Sigmoid colon (tissue), 7 donors: ENCODE results near the gene TFE3. TPM values are rescaled to one million over a fixed set of nuclear protein-coding genes. Genes with fewer than 3 reads are reported as not detected.

Experiments
- DNase-seq: peaks from one replicate; pipeline ENCODE4 v3.0.0-alpha.2; 2019
- H3K27ac ChIP-seq, 4 donors: fragments of 200-600 bp; sonication (generic); one replicate each; pipeline ENCODE4 v1.5.1; 2016 to 2019; ENCODE audit warnings: mild to moderate bottlenecking in 1 of 4
- H3K27me3 ChIP-seq, 3 donors: fragments of 200-600 bp; sonication (generic); one replicate each; pipeline ENCODE4 v1.5.1; 2019; ENCODE audit warnings: mild to moderate bottlenecking in 1 of 3
- H3K36me3 ChIP-seq, 4 donors: fragments of 200-600 bp; sonication (generic); one replicate each; pipeline ENCODE4 v1.5.1; 2016 to 2019
- H3K4me1 ChIP-seq, 4 donors: fragments of 200-600 bp; sonication (generic); one replicate each; pipeline ENCODE4 v1.5.1; 2017 to 2019
- H3K4me3 ChIP-seq, 4 donors: fragments of 200-600 bp; sonication (generic); one replicate each; pipeline ENCODE4 v1.5.1; 2017 to 2019; ENCODE audit warnings: mild to moderate bottlenecking in 2 of 4, moderate library complexity in 1 of 4
- H3K9me3 ChIP-seq, 4 donors: fragments of 200-600 bp in 3 of 4; sonication (generic) in 3 of 4; one replicate each; pipeline versions ENCODE4 v1.5.1 to v1.6.1; 2013 to 2019
- CTCF ChIP-seq, 4 experiments: fragments of 450-650 bp in 3 of 4; fragments of 200-600 bp in 1 of 4; IDR thresholded peaks; one replicate each; pipeline ENCODE4 v1.5.1; 2016 to 2019; ENCODE audit warnings: antibody characterized with exemption in 4 of 4, mild to moderate bottlenecking in 3 of 4, moderate library complexity in 2 of 4
- EP300 ChIP-seq, 4 donors: sonication (generic); formaldehyde crosslinking; IDR thresholded peaks; one replicate each; pipeline ENCODE4 v1.6.1; 2017; ENCODE audit warnings: antibody characterized with exemption in 4 of 4
- POLR2A ChIP-seq, 2 donors: fragments of 450-650 bp; IDR thresholded peaks; one replicate each; pipeline ENCODE4 v1.6.1; 2016; ENCODE audit warnings: antibody characterized with exemption in 2 of 2, mild to moderate bottlenecking in 2 of 2, moderate library complexity in 2 of 2
- POLR2AphosphoS5 ChIP-seq, 4 donors: sonication (generic); formaldehyde crosslinking; IDR thresholded peaks; one replicate each; pipeline ENCODE4 v1.6.1; 2017; ENCODE audit warnings: antibody characterized with exemption in 4 of 4
- WGBS, 2 donors: extraction: QIAGEN DNeasy Blood & Tissue Kit; methylation state at CpG; one replicate each; pipeline ENCODE4 v1.1.7; 2013; 5-methylcytosine and 5-hydroxymethylcytosine counted together
- intact Hi-C: fragments of 100-400 bp; cut with DNase I; formaldehyde crosslinking; loops from one replicate; pipeline ENCODE4 v1.15.1; 2023
- polyA plus RNA-seq, 3 donors: library from polyadenylated mRNA; stranded (reverse); fragments of 200-250 nt; gene quantifications; one replicate each; pipeline ENCODE4 v1.2.3, GENCODE V29; 2013
- total RNA-seq, 4 donors: library from RNA; depleted of rRNA; stranded (reverse); fragments of >200 nt; gene quantifications; one replicate each; pipeline ENCODE4 v1.1.0, GENCODE V29; 2016
- donor health status: healthy with polysubstance abuse.
- donor health status: Bipolar disorder and iron deficiency.
- donor health status: healthy.

The TFE3 gene
- total and polyA plus RNA-seq, 7 donors: 21.0 to 69.8 (median 38.3) TPM

- 91 to 92% methylated on average over 5 of the region's 5 CpGs for WGBS, 2 donors
- Histone ChIP-seq H3K27me3 (no peaks in the 10 kb centered on the region), H3K27ac (peak overlapping the region; percentile 80 to 89 (median 84)), H3K4me1 (peaks cover 0 to 8% (median 0%) of the 10 kb centered on the region in 4 donors), H3K36me3 (no peaks in the 10 kb centered on the region), H3K9me3 (no peaks in the 10 kb centered on the region), H3K4me3 (peak overlapping the region; percentile 58 to 71 (median 62))
- DNase-seq: no peak
- intact Hi-C loops: no loop called here
- TF ChIP-seq EP300 (IDR thresholded peaks at IDR 0.05) (no peak), CTCF (IDR thresholded peaks at IDR 0.05) (no peak), POLR2A (IDR thresholded peaks at IDR 0.05) (no peak), POLR2AphosphoS5 (IDR thresholded peaks at IDR 0.05) (no peak)
Observed at GRCh38 chrX:49054073-49054762, 11.1 kb upstream of the TFE3 start.

- peak in 2 of 4 donors; percentile 20 to 33 for TF ChIP-seq POLR2AphosphoS5 (IDR thresholded peaks at IDR 0.05)
- TF ChIP-seq CTCF (IDR thresholded peaks at IDR 0.05): no peak
- H3K27ac ChIP-seq: peak overlapping the region; percentile 80 to 89 (median 84)
- no peaks in the 10 kb centered on the region for H3K9me3 ChIP-seq
- peak; percentile 79 for DNase-seq
- no peaks in the 10 kb centered on the region for H3K27me3 ChIP-seq
- intact Hi-C loops: no loop called here
- H3K4me3 ChIP-seq: peak overlapping the region; percentile 58 to 71 (median 62)
- no peaks in the 10 kb centered on the region for H3K36me3 ChIP-seq
- WGBS, 2 donors: 1% methylated on average over 79 of the region's 79 CpGs
- H3K4me1 ChIP-seq: peaks cover 0 to 8% (median 0%) of the 10 kb centered on the region in 4 donors
Observed at GRCh38 chrX:49053223-49054072, 10.3 kb upstream of the TFE3 start.

DNA sequence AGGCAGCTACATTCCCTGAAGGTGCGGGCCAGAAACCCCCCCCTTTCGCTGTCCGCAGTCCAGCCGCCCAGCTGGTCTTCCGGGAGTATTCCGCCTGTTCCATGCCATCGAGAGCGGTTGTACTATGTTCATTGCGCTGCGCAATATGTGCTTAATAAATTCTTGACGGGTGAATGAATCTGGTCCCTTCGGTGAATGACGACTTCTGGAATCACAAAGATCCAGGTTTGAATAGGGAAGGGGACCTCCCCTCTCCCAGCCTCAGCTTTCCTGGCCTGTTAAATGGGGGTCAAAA, 777 bp upstream of the TFE3 start:
- WGBS, 2 donors: 4 to 19% methylated on average over 13 of the region's 13 CpGs
- TF ChIP-seq POLR2AphosphoS5 (IDR thresholded peaks at IDR 0.05): peak in 1 of 4 donors; percentile 32
- no peak for TF ChIP-seq EP300 (IDR thresholded peaks at IDR 0.05)
- TF ChIP-seq POLR2A (IDR thresholded peaks at IDR 0.05): no peak
- TF ChIP-seq CTCF (IDR thresholded peaks at IDR 0.05): peak in 1 of 4 experiments; percentile 0
- Histone ChIP-seq H3K4me1 (peaks cover 0 to 21% (median 19%) of the 10 kb centered on the region in 4 donors), H3K36me3 (peaks cover 0 to 6% (median under 1%) of the 10 kb centered on the region in 4 donors), H3K4me3 (peak overlapping the region in 2 of 4 donors; percentile 12 to 26), H3K27ac (peak overlapping the region; percentile 75 to 84 (median 80)), H3K9me3 (no peaks in the 10 kb centered on the region), H3K27me3 (no peaks in the 10 kb centered on the region)
- DNase-seq: no peak
- intact Hi-C loops: loop anchor here (2.0 to 10.0 kb wide), 4 partner anchors 85 to 1389 kb away; partner anchors contain the start of genes ELK1, MAGIX, PIM2 and UXT

DNA sequence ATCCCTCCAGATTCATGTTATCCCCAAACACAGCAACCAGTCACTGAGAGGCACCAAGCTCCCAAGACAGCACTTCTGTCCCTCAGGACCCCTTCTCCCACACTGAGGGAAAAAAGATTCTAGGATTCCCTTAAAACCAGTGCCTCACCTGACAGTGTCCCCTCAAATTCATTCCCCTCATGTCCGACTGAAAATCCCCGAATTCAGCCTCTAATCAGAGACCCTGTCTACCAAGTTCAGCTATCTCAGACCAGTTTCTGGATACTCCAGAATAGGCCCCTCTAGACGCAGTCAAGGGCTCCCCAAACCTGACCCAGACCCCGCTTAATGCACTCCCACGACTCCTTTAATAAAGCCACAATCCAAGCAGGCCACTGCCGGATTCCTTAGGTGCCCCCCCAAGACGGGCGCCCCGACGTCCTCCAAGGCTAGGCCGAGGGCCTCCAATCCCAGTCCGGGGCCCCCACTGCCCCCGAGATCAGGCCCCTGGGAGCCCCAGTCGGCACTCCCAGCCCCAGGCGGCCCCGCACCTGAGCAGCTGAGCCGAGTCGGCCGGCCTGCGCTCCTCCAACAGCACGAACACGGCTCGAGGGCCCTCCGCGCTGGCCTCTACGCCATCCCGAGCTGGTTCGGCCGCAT, 457 bp downstream of the TFE3 start:
- TF ChIP-seq CTCF (IDR thresholded peaks at IDR 0.05): no peak
- TF ChIP-seq POLR2AphosphoS5 (IDR thresholded peaks at IDR 0.05): no peak
- TF ChIP-seq EP300 (IDR thresholded peaks at IDR 0.05): no peak
- WGBS, 2 donors: 1% methylated on average over 29 of the region's 29 CpGs
- Histone ChIP-seq H3K27me3 (no peaks in the 10 kb centered on the region), H3K27ac (peak overlapping the region; percentile 95 to 100 (median 98)), H3K4me3 (peak overlapping the region; percentile 70 to 90 (median 76)), H3K36me3 (peaks cover 0 to 18% (median 7%) of the 10 kb centered on the region in 4 donors), H3K9me3 (no peaks in the 10 kb centered on the region), H3K4me1 (peaks cover 0 to 24% (median 22%) of the 10 kb centered on the region in 4 donors)
- intact Hi-C loops: loop anchor here (2.0 to 10.0 kb wide), 4 partner anchors 84 to 1388 kb away; partner anchors contain the start of genes ELK1, MAGIX, PIM2 and UXT
- no peak for DNase-seq
